CD4-positive, alpha-beta T cell (primary cell): ENCODE results near the gene ZNF827. TPM values are rescaled to one million over a fixed set of nuclear protein-coding genes. Genes with fewer than 3 reads are reported as not detected.

ENCODE experiments used
- ATAC-seq: fragments of 200-7000 bp; cut with Tn5 transposase; one replicate; pipeline ENCODE4 v1.10.0; 2022; ENCODE audit warnings: mild to moderate bottlenecking; ENCODE audit not compliant: poor library complexity
- CTCF ChIA-PET: fragments of 350-600 bp; sonication (Branson Sonifier 250); formaldehyde crosslinking; loops from one replicate; lab custom pipeline; 2021; ENCODE audit warnings: antibody characterized with exemption, inconsistent platforms; lab: Charles Lee
- POLR2A ChIA-PET: fragments of 350-600 bp; sonication (Branson Sonifier 250); formaldehyde crosslinking; loops from one replicate; lab custom pipeline; 2021; ENCODE audit warnings: antibody characterized with exemption, inconsistent platforms; lab: Charles Lee
- DNase-seq, 14 experiments: peaks; one replicate each; pipeline ENCODE4 v3.0.0-alpha.2; 2013 to 2020; ENCODE audit warnings: mixed read lengths in 2 of 14
- H3K27ac ChIP-seq, 2 donors: one replicate each; pipeline versions ENCODE4 v1.5.1 to v1.7.0; 2013; ENCODE audit warnings: low read length in 2 of 2, low read depth in 1 of 2, mild to moderate bottlenecking in 1 of 2
- H3K27me3 ChIP-seq, 2 experiments: 1 replicate in 1 of 2; 2 replicates in 1 of 2; pipeline versions ENCODE4 v1.6.1 to v1.7.0; 2013; ENCODE audit warnings: low read length in 2 of 2, control low read depth in 1 of 2, mild to moderate bottlenecking in 1 of 2, moderate library complexity in 1 of 2; ENCODE audit not compliant: insufficient read depth in 2 of 2, control insufficient read depth in 1 of 2
- H3K36me3 ChIP-seq: one replicate; pipeline ENCODE4 v1.6.1; 2013; ENCODE audit warnings: low read length, control low read depth; ENCODE audit not compliant: insufficient read depth
- H3K4me1 ChIP-seq: one replicate; pipeline ENCODE4 v1.6.1; 2013; ENCODE audit warnings: low read length, control low read depth; ENCODE audit not compliant: insufficient read depth
- H3K4me3 ChIP-seq: one replicate; pipeline ENCODE4 v1.5.1; 2013; ENCODE audit warnings: mild to moderate bottlenecking, low read length, moderate library complexity
- H3K9me3 ChIP-seq, 2 experiments: 1 replicate in 1 of 2; 2 replicates in 1 of 2; pipeline versions ENCODE4 v1.6.1 to v1.7.0; 2013; ENCODE audit warnings: low read length in 2 of 2, mild to moderate bottlenecking in 2 of 2, control low read depth in 1 of 2, moderate library complexity in 1 of 2; ENCODE audit not compliant: control insufficient read depth in 1 of 2, insufficient read depth in 1 of 2
- H3K27ac Mint-ChIP-seq: one replicate; pipeline ENCODE4 v1.8.0; 2020; ENCODE audit warnings: mixed read lengths
- H3K27me3 Mint-ChIP-seq: one replicate; pipeline ENCODE4 v1.8.0; 2021; ENCODE audit warnings: mixed read lengths
- H3K36me3 Mint-ChIP-seq: one replicate; pipeline ENCODE4 v1.8.0; 2021; ENCODE audit warnings: low read depth, mixed read lengths
- H3K4me1 Mint-ChIP-seq: one replicate; pipeline ENCODE4 v1.8.0; 2021; ENCODE audit warnings: low read depth, mixed read lengths
- H3K4me3 Mint-ChIP-seq: one replicate; pipeline ENCODE4 v1.8.0; 2020; ENCODE audit warnings: mild to moderate bottlenecking, mixed read lengths
- H3K9me3 Mint-ChIP-seq: one replicate; pipeline ENCODE4 v1.8.0; 2020; ENCODE audit warnings: mixed read lengths
- CTCF ChIP-seq: fragments of 200-600 bp; IDR thresholded peaks from one replicate; pipeline ENCODE4 v1.8.0; 2022; ENCODE audit warnings: antibody characterized with exemption, mild to moderate bottlenecking
- intact Hi-C, 2 experiments: fragments of 100-400 bp; cut with DNase I in 1 of 2; cut with micrococcal nuclease in 1 of 2; formaldehyde crosslinking; loops; one replicate each; pipeline versions ENCODE4 v1.15.1 to v1.9.0; 2023 to 2025; cut with DNase I, micrococcal nuclease
- total RNA-seq, 174 experiments: library from RNA in 2 of 174; stranded (reverse) in 2 of 174; gene quantifications; one replicate each; pipeline ENCODE4 v1.2.3 and lab custom pipeline; 2021 to 2026

The ZNF827 gene
- total RNA-seq, 2 experiments from 2014 or later: 13.7 to 14.3 TPM

GRCh38 chr4:145791988-145792387 lies 146.6 kb downstream of the ZNF827 start:
- Histone ChIP-seq H3K27me3 (no peaks in the 10 kb centered on the region), H3K27ac (no peak overlapping the region), H3K36me3 (no peaks in the 10 kb centered on the region), H3K4me3 (no peak overlapping the region), H3K9me3 (no peaks in the 10 kb centered on the region), H3K4me1 (no peaks in the 10 kb centered on the region)
- TF ChIP-seq CTCF: no peak
- CTCF ChIA-PET: no interaction called here
- ATAC-seq: no peak
- Mint-ChIP-seq H3K4me3 (no peak overlapping the region), H3K27ac (no peak overlapping the region), H3K27me3 (no peaks in the 10 kb centered on the region), H3K4me1 (no peaks in the 10 kb centered on the region), H3K9me3 (no peaks in the 10 kb centered on the region), H3K36me3 (peaks cover 22% of the 10 kb centered on the region)
- no peak for DNase-seq
- intact Hi-C loops: no loop called here
- POLR2A ChIA-PET: no interaction called here

- CTCF ChIA-PET: no interaction called here
These were observed 149.9 kb downstream of the ZNF827 start for GRCh38 chr4:145788755-145789154.

GRCh38 chr4:145786830-145787229 lies 151.8 kb downstream of the ZNF827 start:
- no peaks in the 10 kb centered on the region for H3K4me1 ChIP-seq
- no peaks in the 10 kb centered on the region for H3K27me3 ChIP-seq
- ATAC-seq: no peak
- no peak overlapping the region for H3K27ac Mint-ChIP-seq
- H3K9me3 ChIP-seq: no peaks in the 10 kb centered on the region
- H3K9me3 Mint-ChIP-seq: peaks cover 5% of the 10 kb centered on the region
- no peak for DNase-seq
- intact Hi-C loops: no loop called here
- ChIA-PET CTCF (no interaction called here), POLR2A (no interaction called here)
- H3K27ac ChIP-seq: no peak overlapping the region
- H3K36me3 ChIP-seq: no peaks in the 10 kb centered on the region
- no peak overlapping the region for H3K4me3 ChIP-seq
- no peaks in the 10 kb centered on the region for H3K4me1 Mint-ChIP-seq
- H3K4me3 Mint-ChIP-seq: no peak overlapping the region
- H3K36me3 Mint-ChIP-seq: peaks cover 30% of the 10 kb centered on the region
- no peak for TF ChIP-seq CTCF
- H3K27me3 Mint-ChIP-seq: no peaks in the 10 kb centered on the region

More at GRCh38 chr4:145788755-145789154, 149.9 kb downstream of the ZNF827 start:
- DNase-seq (no peak), ATAC-seq (no peak)
- no peak for TF ChIP-seq CTCF
- H3K4me1 ChIP-seq: no peaks in the 10 kb centered on the region
- no peak overlapping the region for H3K27ac ChIP-seq
- intact Hi-C loops: no loop called here
- Mint-ChIP-seq H3K9me3 (peaks cover 5% of the 10 kb centered on the region), H3K4me1 (no peaks in the 10 kb centered on the region), H3K27me3 (no peaks in the 10 kb centered on the region), H3K4me3 (no peak overlapping the region), H3K27ac (no peak overlapping the region), H3K36me3 (peaks cover 26% of the 10 kb centered on the region)
- POLR2A ChIA-PET: no interaction called here
- no peaks in the 10 kb centered on the region for H3K27me3 ChIP-seq
- no peaks in the 10 kb centered on the region for H3K9me3 ChIP-seq
- H3K4me3 ChIP-seq: no peak overlapping the region
- H3K36me3 ChIP-seq: no peaks in the 10 kb centered on the region
